IMR-90 (cell line): Measurements from ENCODE around the gene SCFD2. TPM values are rescaled to one million over a fixed set of nuclear protein-coding genes. Genes with fewer than 3 reads are reported as not detected.

Experiments
- ATAC-seq: fragments of 200-7000 bp; cut with Tn5 transposase; 2 replicates; pipeline ENCODE4 v1.9.1; 2020; ENCODE audit warnings: low read depth, mild to moderate bottlenecking, moderate library complexity
- BruUV-seq: library from RNA; stranded (reverse); fragments of 400-500 nt; replicated peaks from 2 replicates; lab custom pipeline; 2021; lab: Mats Ljungman, UMichigan
- CTCF ChIA-PET: fragments of 300-600 bp; formaldehyde crosslinking; extraction: SDS; loops from one replicate; lab custom pipeline; 2021; ENCODE audit warnings: antibody characterized with exemption; lab: Yijun Ruan, JAX
- POLR2A ChIA-PET: fragments of 300-600 bp; sonication (Branson Sonifier 250); formaldehyde crosslinking; loops from one replicate; lab custom pipeline; 2022; ENCODE audit warnings: antibody characterized with exemption; ENCODE audit not compliant: unreplicated experiment; lab: Charles Lee
- DNase-seq: peaks from one replicate; pipeline ENCODE4 v3.0.0; 2013
- H2AFZ ChIP-seq: replicated peaks from 2 replicates; pipeline ENCODE3; 2013; ENCODE audit warnings: low read length, mild to moderate bottlenecking; ENCODE audit not compliant: poor library complexity
- H2AK5ac ChIP-seq: 2 replicates; pipeline ENCODE4 v1.6.1; 2013; ENCODE audit warnings: low read depth, low read length, inconsistent platforms
- H2AK9ac ChIP-seq: replicated peaks from 2 replicates; pipeline ENCODE3; 2013; ENCODE audit warnings: mild to moderate bottlenecking, low read depth, low read length, moderate library complexity; ENCODE audit not compliant: poor library complexity
- H2BK120ac ChIP-seq: 2 replicates; pipeline ENCODE4 v1.6.1; 2013; ENCODE audit warnings: low read depth, low read length, inconsistent platforms
- H2BK15ac ChIP-seq: 3 replicates; pipeline ENCODE4 v1.6.1; 2013; ENCODE audit warnings: low read depth, low read length, inconsistent platforms
- H2BK20ac ChIP-seq: 2 replicates; pipeline ENCODE4 v1.6.1; 2013; ENCODE audit warnings: low read depth, mild to moderate bottlenecking, inconsistent platforms, low read length, moderate library complexity
- H2BK5ac ChIP-seq: 2 replicates; pipeline ENCODE4 v1.6.1; 2013; ENCODE audit warnings: mild to moderate bottlenecking, low read depth, low read length, inconsistent platforms; ENCODE audit not compliant: poor library complexity, severe bottlenecking
- H3K14ac ChIP-seq: replicated peaks from 2 replicates; pipeline ENCODE4 v1.6.1; 2013; ENCODE audit warnings: low read depth, low read length, inconsistent platforms
- H3K18ac ChIP-seq: 2 replicates; pipeline ENCODE4 v1.6.1; 2013; ENCODE audit warnings: low read depth, low read length, control low read depth
- H3K23ac ChIP-seq: 2 replicates; pipeline ENCODE4 v1.6.1; 2013; ENCODE audit warnings: low read depth, low read length, inconsistent platforms
- H3K27ac ChIP-seq: 2 replicates; pipeline ENCODE4 v1.5.1; 2013; ENCODE audit warnings: mild to moderate bottlenecking, control low read depth, low read length; ENCODE audit not compliant: insufficient read depth
- H3K27me3 ChIP-seq: 2 replicates; pipeline ENCODE4 v1.6.1; 2013; ENCODE audit warnings: low read length; ENCODE audit not compliant: control insufficient read depth, insufficient read depth
- H3K36me3 ChIP-seq: 2 replicates; pipeline ENCODE4 v1.6.1; 2013; ENCODE audit warnings: low read length, mixed read lengths; ENCODE audit not compliant: control insufficient read depth, insufficient read depth
- H3K4ac ChIP-seq: 2 replicates; pipeline ENCODE4 v1.6.1; 2013; ENCODE audit warnings: low read depth, low read length, inconsistent platforms
- H3K4me1 ChIP-seq: 2 replicates; pipeline ENCODE4 v1.6.1; 2013; ENCODE audit warnings: low read length, mixed read lengths; ENCODE audit not compliant: control insufficient read depth, insufficient read depth
- H3K4me2 ChIP-seq: 2 replicates; pipeline ENCODE4 v1.6.1; 2013; ENCODE audit warnings: low read depth, mild to moderate bottlenecking, control low read depth, low read length, moderate library complexity
- H3K4me3 ChIP-seq: 2 replicates; pipeline ENCODE4 v1.5.1; 2013; ENCODE audit warnings: low read depth, mild to moderate bottlenecking, control low read depth, low read length, moderate library complexity; ENCODE audit not compliant: insufficient read depth
- H3K56ac ChIP-seq: 2 replicates; pipeline ENCODE4 v1.6.1; 2013; ENCODE audit warnings: low read length, inconsistent platforms; ENCODE audit not compliant: insufficient read depth; ENCODE audit errors: extremely low read depth
- H3K79me1 ChIP-seq, 2 experiments: 2 replicates each; pipeline ENCODE4 v1.6.1; 2013; ENCODE audit warnings: low read length in 2 of 2, inconsistent platforms in 1 of 2, low read depth in 1 of 2
- H3K9ac ChIP-seq: 2 replicates; pipeline ENCODE4 v1.6.1; 2013; ENCODE audit warnings: low read depth, low read length, control low read depth
- H3K9me1 ChIP-seq: 2 replicates; pipeline ENCODE4 v1.6.1; 2013; ENCODE audit warnings: low read length, inconsistent platforms; ENCODE audit not compliant: insufficient read depth
- H3K9me3 ChIP-seq: 2 replicates; pipeline ENCODE4 v1.6.1; 2013; ENCODE audit warnings: low read length; ENCODE audit not compliant: control insufficient read depth, insufficient read depth
- H4K20me1 ChIP-seq: 2 replicates; pipeline ENCODE4 v1.6.1; 2013; ENCODE audit warnings: low read length, inconsistent platforms; ENCODE audit not compliant: insufficient read depth
- H4K5ac ChIP-seq: 2 replicates; pipeline ENCODE4 v1.6.1; 2013; ENCODE audit warnings: mild to moderate bottlenecking, low read depth, low read length, control low read depth
- H4K8ac ChIP-seq, 2 experiments: 2 replicates each; pipeline ENCODE4 v1.6.1; 2013; ENCODE audit warnings: low read depth in 2 of 2, low read length in 2 of 2, control low read depth in 1 of 2, inconsistent platforms in 1 of 2
- H4K91ac ChIP-seq: 2 replicates; pipeline ENCODE4 v1.6.1; 2013; ENCODE audit warnings: low read depth, low read length, inconsistent platforms; ENCODE audit not compliant: insufficient read depth
- BHLHE40 ChIP-seq: fragments of 150-350 bp; IDR thresholded peaks from 2 replicates; pipeline ENCODE4 v1.6.1; 2016; ENCODE audit warnings: mild to moderate bottlenecking, low read depth, low read length
- CHD1 ChIP-seq: IDR thresholded peaks from 2 replicates; pipeline ENCODE4 v1.6.1; 2012; ENCODE audit warnings: low read depth, low read length, improper control_type of control experiment
- CTCF ChIP-seq: conservative IDR thresholded peaks from 2 replicates; pipeline ENCODE4 v1.5.1; 2012; ENCODE audit warnings: mild to moderate bottlenecking, low read depth, low read length, improper control_type of control experiment
- ELK1 ChIP-seq: fragments of 150-350 bp; IDR thresholded peaks from 2 replicates; pipeline ENCODE4 v1.6.1; 2016; ENCODE audit warnings: low read depth, mild to moderate bottlenecking, low read length, moderate library complexity, borderline replicate concordance
- MAZ ChIP-seq: IDR thresholded peaks from 2 replicates; pipeline ENCODE4 v1.6.1; 2012; ENCODE audit warnings: low read depth, mild to moderate bottlenecking, low read length, improper control_type of control experiment, moderate library complexity, borderline replicate concordance
- NFE2L2 ChIP-seq: fragments of 150-350 bp; IDR thresholded peaks from 2 replicates; pipeline ENCODE4 v1.6.1; 2016; ENCODE audit warnings: low read depth, mild to moderate bottlenecking, low read length
- RCOR1 ChIP-seq: IDR thresholded peaks from 2 replicates; pipeline ENCODE4 v1.6.1; 2012; ENCODE audit warnings: mild to moderate bottlenecking, low read length, improper control_type of control experiment; ENCODE audit not compliant: insufficient replicate concordance
- RFX5 ChIP-seq: IDR thresholded peaks from 2 replicates; pipeline ENCODE4 v1.8.0; 2012; ENCODE audit warnings: low read depth, mild to moderate bottlenecking, low read length, moderate library complexity
- WGBS, 2 experiments: methylation state at CpG; one replicate each; pipeline versions ENCODE4 v1.1.5 to v1.1.7; 2013; ENCODE audit warnings: missing lambda C conversion rate in 2 of 2; ENCODE audit not compliant: insufficient read length in 1 of 2; ENCODE audit errors: extremely low coverage in 2 of 2; 5-methylcytosine and 5-hydroxymethylcytosine counted together
- dilution Hi-C: fragments of 300-500 bp; cut with HindIII; formaldehyde crosslinking; loops from one replicate; pipeline ENCODE4 v1.14.3; 2018; ENCODE audit warnings: low sequenced_read_pairs; ENCODE audit not compliant: unreplicated experiment
- in situ Hi-C: fragments of 300-500 bp; cut with MboI; formaldehyde crosslinking; loops from 3 replicates; pipeline ENCODE4 v1.14.3; 2019; ENCODE audit warnings: low sequenced_read_pairs, inconsistent platforms, mixed read lengths
- intact Hi-C: fragments of 100-400 bp; cut with micrococcal nuclease; formaldehyde crosslinking; loops from 2 replicates; pipeline ENCODE4 v1.10.0; 2022
- polyA plus RNA-seq, 3 experiments: library from polyadenylated mRNA; depleted of rRNA; stranded (reverse); fragments of >200 nt; gene quantifications; 2 replicates each; pipeline ENCODE4 v1.2.3, GENCODE V29; 2012; ENCODE audit warnings: low replicate concordance in 1 of 3
- total RNA-seq: library from RNA; depleted of rRNA; stranded (reverse); fragments of >200 nt; gene quantifications from 2 replicates; pipeline ENCODE4 v1.2.3, GENCODE V29; 2012

Gene SCFD2
- total and polyA plus RNA-seq, 2 of the 4 experiments (the other 2 are of a cell fraction), result 18.9 to 62.4 TPM

- peaks cover 0 to 10% of the 10 kb centered on the region in 2 experiments; a peak in 1 of 4 replicates for H3K79me1 ChIP-seq
- H3K9ac ChIP-seq, result no peak overlapping the region
- WGBS, 2 experiments, result no CpG with 5 or more reads among the region's 6 CpGs
- H3K27ac ChIP-seq, result no peak overlapping the region
- no peak overlapping the region for H3K4me3 ChIP-seq
- no peaks in the 10 kb centered on the region for H3K36me3 ChIP-seq
- ChIA-PET POLR2A (no interaction called here), CTCF (no interaction called here)
- intact Hi-C loops (loop anchor here (5.0 kb wide), 1 partner anchor 1228 kb away; the partner anchor contains the start of gene PDGFRA), in situ Hi-C loops (loop anchor here (25.0 kb wide), 1 partner anchor 1063 kb away; the partner anchor contains the start of gene CHIC2), dilution Hi-C loops (no loop called here)
- H2AFZ ChIP-seq, result no peak overlapping the region
- H3K23ac ChIP-seq, result no peak overlapping the region
- peaks cover 21% of the 10 kb centered on the region for H3K9me1 ChIP-seq
- no peak overlapping the region for H3K4ac ChIP-seq
- no peak overlapping the region for H2BK5ac ChIP-seq
- no peak overlapping the region for H3K14ac ChIP-seq
- H4K5ac ChIP-seq, result no peak overlapping the region
- no peak for DNase-seq
- no peaks in the 10 kb centered on the region for H3K27me3 ChIP-seq
- TF ChIP-seq CTCF (no peak), NFE2L2 (no peak), MAZ (no peak), RFX5 (no peak), ELK1 (no peak), BHLHE40 (no peak), RCOR1 (no peak), CHD1 (no peak)
- no peak overlapping the region for H2BK120ac ChIP-seq
- H2BK20ac ChIP-seq, result no peak overlapping the region
- no peak overlapping the region for H4K8ac ChIP-seq
- H4K91ac ChIP-seq, result no peak overlapping the region
- H3K4me1 ChIP-seq, result peaks cover 16% of the 10 kb centered on the region
- H3K4me2 ChIP-seq, result no peak overlapping the region
- no peaks in the 10 kb centered on the region for H3K9me3 ChIP-seq
- H2AK5ac ChIP-seq, result no peak overlapping the region
- no peak overlapping the region for H2BK15ac ChIP-seq
- no peaks in the 10 kb centered on the region for H4K20me1 ChIP-seq
- no TSS peak for BruUV-seq
- H3K56ac ChIP-seq, result no peak overlapping the region
- no peak overlapping the region for H3K18ac ChIP-seq
- H2AK9ac ChIP-seq, result no peak overlapping the region
- no peak for ATAC-seq
These were observed 366.2 kb downstream of the SCFD2 start for GRCh38 chr4:52999626-53000025.
